ENCODE results near the gene KNTC1.

DNA sequence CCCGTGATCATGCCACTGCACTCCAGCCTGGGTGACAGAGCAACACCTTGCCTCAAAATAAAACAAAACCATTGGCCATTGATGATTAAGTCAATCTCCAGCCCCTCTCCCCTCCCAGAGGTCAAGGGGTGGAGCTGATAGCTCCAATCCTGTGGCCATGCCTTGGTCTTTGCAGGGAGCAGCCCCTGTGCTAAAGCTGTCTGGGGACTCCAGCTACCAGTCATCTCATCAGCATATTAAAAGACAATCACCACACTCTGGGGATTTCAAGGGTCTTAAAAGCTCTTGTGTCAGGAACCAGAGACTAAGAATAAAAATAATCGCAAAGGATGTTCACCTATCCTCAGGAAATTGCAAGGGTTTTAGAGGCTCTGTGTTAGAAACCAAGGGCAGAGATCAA is 145.5 kb downstream of the KNTC1 start:
- TF ChIP-seq, protein P1, sequence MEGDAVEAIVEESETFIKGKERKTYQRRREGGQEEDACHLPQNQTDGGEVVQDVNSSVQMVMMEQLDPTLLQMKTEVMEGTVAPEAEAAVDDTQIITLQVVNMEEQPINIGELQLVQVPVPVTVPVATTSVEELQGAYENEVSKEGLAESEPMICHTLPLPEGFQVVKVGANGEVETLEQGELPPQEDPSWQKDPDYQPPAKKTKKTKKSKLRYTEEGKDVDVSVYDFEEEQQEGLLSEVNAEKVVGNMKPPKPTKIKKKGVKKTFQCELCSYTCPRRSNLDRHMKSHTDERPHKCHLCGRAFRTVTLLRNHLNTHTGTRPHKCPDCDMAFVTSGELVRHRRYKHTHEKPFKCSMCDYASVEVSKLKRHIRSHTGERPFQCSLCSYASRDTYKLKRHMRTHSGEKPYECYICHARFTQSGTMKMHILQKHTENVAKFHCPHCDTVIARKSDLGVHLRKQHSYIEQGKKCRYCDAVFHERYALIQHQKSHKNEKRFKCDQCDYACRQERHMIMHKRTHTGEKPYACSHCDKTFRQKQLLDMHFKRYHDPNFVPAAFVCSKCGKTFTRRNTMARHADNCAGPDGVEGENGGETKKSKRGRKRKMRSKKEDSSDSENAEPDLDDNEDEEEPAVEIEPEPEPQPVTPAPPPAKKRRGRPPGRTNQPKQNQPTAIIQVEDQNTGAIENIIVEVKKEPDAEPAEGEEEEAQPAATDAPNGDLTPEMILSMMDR (IDR thresholded peaks at IDR 0.05; ENCODE audit: low read length): no peak
- TF ChIP-seq EZH2 (IDR thresholded peaks at IDR 0.05; ENCODE audit: borderline replicate concordance, low read length): no peak

Data from OCI-LY1 (cell line).